ENCODE results near the gene IFT27. TPM values are rescaled to one million over a fixed set of nuclear protein-coding genes. Genes with fewer than 3 reads are reported as not detected.

The IFT27 gene
- total RNA-seq, 1 donor from 2014 or later = 10.8 TPM

DNA sequence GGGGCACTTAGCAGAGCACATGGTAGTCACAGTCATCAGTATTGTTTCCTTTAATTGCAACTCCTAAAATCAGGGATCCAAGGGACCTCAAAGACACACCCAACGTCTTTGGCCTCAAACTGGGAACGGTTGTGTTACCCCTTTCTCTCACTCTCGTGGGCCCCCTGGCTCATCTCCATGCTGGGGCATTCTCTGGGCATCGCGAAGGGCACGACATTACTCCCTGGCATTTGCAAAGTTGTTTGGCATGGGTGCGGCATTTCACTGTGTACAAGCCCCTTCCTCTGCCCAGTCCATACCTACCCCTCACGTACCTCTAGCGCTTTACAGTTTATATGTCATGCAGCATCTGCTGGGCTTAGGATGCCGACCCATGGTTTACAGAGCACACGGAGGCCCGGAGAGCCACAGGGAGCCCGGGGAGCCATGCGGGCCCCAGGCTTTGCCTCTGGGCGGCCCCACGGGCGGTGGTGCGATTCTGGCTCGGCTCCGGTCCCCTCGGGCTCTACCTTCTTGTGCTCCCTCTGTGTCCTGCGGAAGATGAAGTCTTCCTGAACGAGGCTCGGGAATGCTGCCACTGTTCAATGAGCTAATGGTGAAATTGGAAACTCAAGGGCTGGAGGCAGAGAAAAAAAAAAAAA is 50.4 kb downstream of the IFT27 start:
- DNase-seq (ENCODE audit: low read depth in 2 of 2) = no peak

DNA sequence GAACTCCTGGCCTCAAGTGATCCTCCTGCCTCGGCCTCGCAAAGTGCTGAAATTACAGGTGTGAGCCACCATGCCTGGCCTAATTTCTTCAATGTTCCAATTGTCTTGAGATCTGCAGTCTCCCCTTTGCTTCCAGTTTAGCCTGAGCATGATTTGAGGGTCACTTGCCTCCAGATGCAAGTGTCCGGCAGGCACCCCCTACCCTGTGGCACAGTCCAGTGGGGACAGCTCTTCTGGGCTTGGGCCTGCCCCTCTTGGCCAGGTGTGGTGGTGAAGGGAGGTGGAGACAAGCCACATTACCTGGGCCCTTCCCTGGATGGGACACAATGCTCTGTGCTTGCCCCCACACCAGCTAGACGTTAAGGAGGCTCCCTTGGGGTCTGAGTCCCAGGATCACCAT is 51.1 kb downstream of the IFT27 start:
- no peak for DNase-seq (ENCODE audit: low read depth in 2 of 2)

DNA sequence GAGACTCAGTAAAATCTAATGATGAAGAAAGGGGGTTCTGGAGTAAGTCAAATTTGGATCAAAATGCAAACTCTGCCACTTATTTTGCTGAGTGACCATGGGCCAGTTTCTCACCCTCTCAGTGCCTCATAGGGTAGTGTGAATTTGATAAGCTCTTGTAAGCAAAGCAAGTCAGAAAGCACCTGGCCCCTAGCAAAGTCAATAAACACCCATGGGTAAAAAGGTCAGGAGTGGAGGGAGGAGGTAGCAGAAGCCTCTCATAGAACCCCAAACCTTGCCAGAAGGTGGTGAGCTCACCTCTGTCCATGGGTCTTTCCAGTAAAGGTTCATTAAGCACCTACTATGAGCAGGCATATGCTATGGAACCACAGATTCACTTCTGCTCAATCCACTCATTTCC is 53.9 kb downstream of the IFT27 start:
- no peak for DNase-seq (ENCODE audit: low read depth in 2 of 2)

DNA sequence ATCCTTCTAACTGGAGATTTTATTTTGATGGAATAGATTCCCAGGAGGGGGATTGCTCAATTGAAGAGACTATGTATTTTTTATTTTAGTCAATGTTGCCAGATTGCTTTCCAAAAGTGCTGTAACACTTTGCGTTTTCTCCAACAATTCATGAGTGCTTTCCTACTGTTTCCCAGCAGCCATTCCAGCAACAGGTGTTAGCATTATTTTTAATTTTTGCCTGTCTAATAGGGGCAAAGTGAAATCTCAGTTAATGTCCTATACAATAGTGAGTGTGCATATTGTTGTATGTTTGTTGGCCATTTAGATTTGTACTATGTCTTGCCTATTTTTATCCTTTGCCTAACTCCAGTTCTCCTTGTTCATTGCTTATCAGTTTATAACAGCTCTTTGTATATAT is 60.3 kb downstream of the IFT27 start:
- no peak for DNase-seq (ENCODE audit: low read depth in 2 of 2)

DNA sequence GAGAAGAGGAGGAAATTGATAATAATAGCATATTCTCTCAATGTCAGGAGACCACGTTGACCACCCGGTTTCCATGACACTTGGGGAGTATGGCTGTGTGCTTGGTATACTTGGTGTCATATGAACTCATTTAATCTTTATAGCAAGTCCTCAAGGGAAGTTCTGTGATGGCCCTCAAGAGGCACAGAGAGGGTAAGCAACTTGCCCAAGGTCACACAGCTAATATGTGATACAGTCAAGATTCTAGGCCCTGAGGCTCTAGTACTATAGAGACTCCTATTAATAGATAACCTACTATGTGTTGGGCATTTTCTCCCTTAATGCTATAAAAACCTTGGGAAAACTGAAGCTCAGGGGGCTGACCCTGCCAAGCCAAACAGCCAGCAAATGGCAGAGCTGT is 61.8 kb downstream of the IFT27 start:
- no peak for DNase-seq (ENCODE audit: low read depth in 2 of 2)

DNA sequence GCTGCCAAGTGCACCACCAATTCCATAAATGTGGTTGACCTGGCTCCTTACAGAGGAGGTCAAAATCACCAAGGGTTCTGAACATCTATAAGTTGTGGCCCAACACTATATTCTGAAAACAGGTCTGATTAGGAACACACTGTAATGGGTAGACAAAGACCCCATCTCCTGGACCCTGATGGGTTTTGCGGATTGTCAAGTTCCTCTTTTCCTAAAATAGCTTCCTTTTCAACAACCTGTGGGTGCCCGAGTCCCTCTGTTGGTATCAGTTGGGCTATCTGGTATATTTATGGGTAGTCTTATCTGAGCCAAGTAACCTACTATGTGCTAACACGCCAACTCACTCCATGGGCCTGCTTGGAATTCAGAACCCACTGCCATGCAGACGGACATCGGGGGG is 62.5 kb downstream of the IFT27 start:
- no peak for DNase-seq (ENCODE audit: low read depth in 2 of 2)

Other genes with a start within 250 kb of the IFT27 start
- gene EIF3D, start 247.0 kb downstream of the IFT27 start, total RNA-seq = 358 and 490 TPM in 2 replicates
- not detected in 2 replicates for gene CACNG2, start 72.4 kb downstream of the IFT27 start, total RNA-seq
- not detected in 2 replicates for gene PVALB, start 40.9 kb upstream of the IFT27 start, total RNA-seq
- gene NCF4, start 84.9 kb upstream of the IFT27 start, total RNA-seq = 0.13 TPM in 1 of 2 replicates, not detected in the other
- 2.8 and 7.1 TPM in 2 replicates for gene CSF2RB, start 137.5 kb upstream of the IFT27 start, total RNA-seq
- 50.2 and 62.0 TPM in 2 replicates for gene TST, start 243.3 kb upstream of the IFT27 start, total RNA-seq
- gene MPST, start 243.6 kb upstream of the IFT27 start, total RNA-seq = 102 and 143 TPM in 2 replicates

All from dermis microvascular lymphatic vessel endothelial cell (primary cell).